Fibroblast of skin of left biceps (primary cell): ENCODE data around the gene FHL1.

ENCODE experiments used
- DNase-seq, 2 experiments: peaks; one replicate each; pipeline ENCODE4 v3.0.0-alpha.2; 2013; ENCODE audit warnings: low read depth in 2 of 2

The FHL1 gene

DNA sequence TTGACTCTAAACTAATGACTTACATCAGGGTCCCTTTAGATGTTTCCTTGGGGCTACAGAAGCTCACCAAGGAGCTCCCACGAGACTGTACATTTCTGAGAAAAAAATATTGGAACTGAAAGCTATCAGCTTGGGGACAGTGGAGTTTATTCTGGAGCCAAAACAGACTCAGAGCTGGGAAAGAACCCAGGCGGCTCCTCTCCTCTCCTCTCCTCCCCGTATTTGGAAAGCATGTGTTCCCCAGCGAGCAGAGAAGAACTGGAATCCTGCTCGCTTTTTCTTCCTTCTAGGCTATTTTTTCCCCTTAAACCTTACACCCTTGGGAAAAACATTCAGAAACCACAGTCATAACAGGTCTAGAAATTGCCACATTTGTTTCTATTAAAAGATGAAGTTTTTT is 108.2 kb downstream of the FHL1 start:
- DNase-seq: no peak

- no peak for DNase-seq
Measured at GRCh38 chrX:136256026-136256425, 108.7 kb downstream of the FHL1 start.

DNA sequence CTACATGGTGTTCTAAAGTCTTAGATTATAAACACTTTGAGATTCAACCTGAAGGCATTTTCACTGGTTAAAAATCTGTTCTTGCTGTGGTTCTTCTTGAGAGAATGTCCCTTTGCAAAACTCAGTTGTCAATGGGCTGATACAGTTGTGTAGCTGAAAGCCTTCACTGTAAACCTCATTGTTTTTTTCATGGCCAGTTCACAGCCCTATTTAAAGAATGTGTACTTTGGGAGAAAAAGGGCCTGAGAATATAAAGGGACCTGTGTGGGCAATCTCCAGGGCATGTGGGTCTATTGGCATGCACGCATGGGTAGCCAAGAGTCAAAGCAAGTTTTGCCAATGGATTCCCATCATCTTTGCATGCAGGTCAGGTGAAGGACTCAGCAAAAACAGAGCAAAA is 111.6 kb downstream of the FHL1 start:
- DNase-seq: no peak

DNA sequence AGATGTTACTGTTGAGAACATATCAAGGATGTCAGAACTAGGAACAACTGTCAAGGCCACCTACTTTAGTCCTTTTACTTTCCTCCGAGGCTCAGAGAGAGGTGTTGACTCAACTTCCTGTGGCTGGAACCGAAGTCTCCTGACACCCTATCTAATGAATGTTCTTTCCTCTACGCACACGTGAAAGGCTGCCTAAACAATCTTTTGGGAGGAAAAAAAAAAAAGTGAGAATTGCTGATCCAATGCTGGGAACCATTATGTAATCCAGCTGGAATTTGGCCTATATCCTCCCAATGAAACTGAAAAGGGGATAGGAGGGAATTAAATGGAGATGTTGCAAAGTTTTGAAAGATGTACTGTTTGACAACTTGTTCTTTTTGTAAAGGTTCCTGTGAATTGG is 112.2 kb downstream of the FHL1 start:
- DNase-seq: peak; percentile 67 to 68

DNA sequence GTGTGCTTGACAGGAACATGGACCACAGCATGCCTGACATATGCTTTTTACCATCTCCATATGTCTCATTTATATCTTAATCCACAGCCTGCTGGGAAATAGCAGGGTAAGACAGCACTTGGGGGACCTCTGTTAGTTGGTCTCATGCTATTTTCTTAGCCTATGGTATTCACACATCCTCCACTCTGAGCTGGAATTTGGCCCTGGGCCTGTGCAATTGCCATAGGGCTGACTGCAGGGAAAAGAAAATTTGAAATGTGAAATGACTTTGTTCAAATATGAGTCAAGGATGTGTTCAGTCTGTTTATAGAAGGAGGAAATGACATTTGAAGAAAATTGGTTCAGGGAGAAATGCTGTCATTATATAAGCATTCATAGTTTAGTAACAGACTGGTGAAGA is 113.4 kb downstream of the FHL1 start:
- DNase-seq: peak; percentile 93 to 94
